Activated CD4-positive, alpha-beta T cell treated with anti-CD3 and anti-CD28 coated beads for 36 hours (primary cell): Measurements from ENCODE around the gene OR5B3. TPM values are rescaled to one million over a fixed set of nuclear protein-coding genes. Genes with fewer than 3 reads are reported as not detected.

ENCODE experiments used
- ATAC-seq: fragments of 200-7000 bp; cut with Tn5 transposase; one replicate; pipeline ENCODE4 v1.10.0; 2021; ENCODE audit warnings: mild to moderate bottlenecking, moderate library complexity
- CTCF ChIA-PET: fragments of 350-600 bp; sonication (Branson Sonifier 250); formaldehyde crosslinking; loops from one replicate; lab custom pipeline; 2021; ENCODE audit warnings: antibody characterized with exemption; lab: Charles Lee
- POLR2A ChIA-PET: fragments of 350-600 bp; sonication (Branson Sonifier 250); formaldehyde crosslinking; loops from one replicate; lab custom pipeline; 2021; ENCODE audit warnings: antibody characterized with exemption, inconsistent platforms; lab: Charles Lee
- DNase-seq: peaks from one replicate; pipeline ENCODE4 v3.0.0-alpha.2; 2020
- H3K27ac Mint-ChIP-seq: one replicate; pipeline ENCODE4 v1.8.0; 2021; ENCODE audit warnings: mixed read lengths
- H3K27me3 Mint-ChIP-seq: one replicate; pipeline ENCODE4 v1.8.0; 2021; ENCODE audit warnings: mixed read lengths
- H3K36me3 Mint-ChIP-seq: one replicate; pipeline ENCODE4 v1.8.0; 2021; ENCODE audit warnings: low read depth, mixed read lengths
- H3K4me1 Mint-ChIP-seq: one replicate; pipeline ENCODE4 v1.8.0; 2021; ENCODE audit warnings: mixed read lengths
- H3K4me3 Mint-ChIP-seq: one replicate; pipeline ENCODE4 v1.8.0; 2021; ENCODE audit warnings: mild to moderate bottlenecking, moderate library complexity, mixed read lengths
- H3K9me3 Mint-ChIP-seq: one replicate; pipeline ENCODE4 v1.8.0; 2021; ENCODE audit warnings: low read depth, mixed read lengths
- intact Hi-C, 2 experiments: fragments of 100-400 bp; cut with DNase I in 1 of 2; cut with micrococcal nuclease in 1 of 2; formaldehyde crosslinking; loops; one replicate each; pipeline versions ENCODE4 v1.14.2 to v1.15.1; 2022 to 2024; cut with DNase I, micrococcal nuclease
- total RNA-seq, 2 experiments: library from RNA; stranded (reverse); gene quantifications; one replicate each; pipeline ENCODE4 v1.2.3, GENCODE V29; 2021

Gene OR5B3
- total RNA-seq, 2 experiments from 2014 or later: not detected

GRCh38 chr11:58394195-58394594 lies 12.5 kb downstream of the OR5B3 start:
- Mint-ChIP-seq H3K4me1 (peaks cover 11% of the 10 kb centered on the region), H3K4me3 (no peak overlapping the region), H3K27me3 (peaks cover 4% of the 10 kb centered on the region), H3K27ac (no peak overlapping the region), H3K36me3 (peaks cover 4% of the 10 kb centered on the region), H3K9me3 (peaks cover 5% of the 10 kb centered on the region)
- DNase-seq: no peak
- ATAC-seq: no peak
- intact Hi-C loops: loop anchor here in 1 of 2 experiments (5.0 kb wide), 1 partner anchor 113 kb away; the partner anchor contains the start of gene OR5B21
- ChIA-PET CTCF (no interaction called here), POLR2A (no interaction called here)

- Mint-ChIP-seq H3K36me3 (peaks cover 4% of the 10 kb centered on the region), H3K27ac (no peak overlapping the region), H3K4me1 (peaks cover 11% of the 10 kb centered on the region), H3K4me3 (no peak overlapping the region), H3K27me3 (peaks cover 3% of the 10 kb centered on the region), H3K9me3 (peaks cover 5% of the 10 kb centered on the region)
- POLR2A ChIA-PET: no interaction called here
- ATAC-seq (no peak), DNase-seq (no peak)
- CTCF ChIA-PET: no interaction called here
- intact Hi-C loops: loop anchor here in 1 of 2 experiments (2.0 to 5.0 kb wide), 2 partner anchors 115 to 132 kb away; partner anchors contain the start of gene OR5B21
Measured at GRCh38 chr11:58392746-58393145, 13.9 kb downstream of the OR5B3 start.

DNA sequence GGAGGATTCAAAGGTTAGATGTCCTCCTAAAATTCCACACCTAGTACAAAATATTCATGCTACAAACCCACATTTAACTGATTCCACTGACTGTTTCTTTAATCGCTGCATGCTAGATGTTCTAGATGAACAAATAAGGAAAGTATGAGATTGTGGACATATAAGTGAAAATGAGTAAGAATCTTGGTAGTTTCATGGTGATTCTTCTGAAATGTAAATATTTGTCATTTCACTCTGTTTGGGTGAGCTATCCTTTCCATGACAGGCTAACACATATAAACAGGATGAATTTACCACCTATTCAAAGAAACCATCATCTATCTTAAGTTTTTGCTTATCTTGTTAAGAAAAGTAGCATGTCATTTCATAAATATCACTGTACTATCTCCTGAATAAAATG lies 14.8 kb downstream of the OR5B3 start:
- ChIA-PET POLR2A (no interaction called here), CTCF (no interaction called here)
- Mint-ChIP-seq H3K9me3 (peaks cover 5% of the 10 kb centered on the region), H3K27me3 (peaks cover 3% of the 10 kb centered on the region), H3K36me3 (peaks cover 4% of the 10 kb centered on the region), H3K4me1 (peaks cover 11% of the 10 kb centered on the region), H3K27ac (peak overlapping the region; percentile 47), H3K4me3 (no peak overlapping the region)
- ATAC-seq (peak; percentile 68), DNase-seq (no peak)
- intact Hi-C loops: loop anchor here in 1 of 2 experiments (2.0 to 5.0 kb wide), 2 partner anchors 115 to 133 kb away; partner anchors contain the start of gene OR5B21

GRCh38 chr11:58390551-58391063 lies 16.1 kb downstream of the OR5B3 start:
- intact Hi-C loops: loop anchor here in 1 of 2 experiments (5.0 kb wide), 1 partner anchor 117 kb away; the partner anchor contains the start of gene OR5B21
- ATAC-seq: no peak
- H3K4me1 Mint-ChIP-seq: peaks cover 11% of the 10 kb centered on the region

GRCh38 chr11:58358969-58359368 lies 47.7 kb downstream of the OR5B3 start, which contains the start of gene OR5B17:
TSS of gene OR5B17 (minus strand) at chr11:58359069. CDS start at chr11:58359069, 0 bp downstream.
- H3K4me3 Mint-ChIP-seq: no peak within 1 kb of the TSS
- intact Hi-C loops: no loop called here
- H3K4me1 Mint-ChIP-seq: no peaks in the 10 kb centered on the region
- H3K27ac Mint-ChIP-seq: no peak within 1 kb of the TSS
- no peaks in the 10 kb centered on the region for H3K9me3 Mint-ChIP-seq
- peaks cover 15% of the 10 kb centered on the region for H3K27me3 Mint-ChIP-seq
- CTCF ChIA-PET: no interaction called here
- POLR2A ChIA-PET: no interaction called here
- DNase-seq (no peak), ATAC-seq (no peak)
- no peaks in the 10 kb centered on the region for H3K36me3 Mint-ChIP-seq

More at GRCh38 chr11:58390551-58391063, 16.1 kb downstream of the OR5B3 start:
- Mint-ChIP-seq H3K9me3 (peaks cover 4% of the 10 kb centered on the region), H3K27me3 (peaks cover 3% of the 10 kb centered on the region), H3K36me3 (peaks cover 4% of the 10 kb centered on the region), H3K4me3 (no peak overlapping the region), H3K27ac (no peak overlapping the region)
- ChIA-PET POLR2A (no interaction called here), CTCF (no interaction called here)
- DNase-seq: no peak

DNA sequence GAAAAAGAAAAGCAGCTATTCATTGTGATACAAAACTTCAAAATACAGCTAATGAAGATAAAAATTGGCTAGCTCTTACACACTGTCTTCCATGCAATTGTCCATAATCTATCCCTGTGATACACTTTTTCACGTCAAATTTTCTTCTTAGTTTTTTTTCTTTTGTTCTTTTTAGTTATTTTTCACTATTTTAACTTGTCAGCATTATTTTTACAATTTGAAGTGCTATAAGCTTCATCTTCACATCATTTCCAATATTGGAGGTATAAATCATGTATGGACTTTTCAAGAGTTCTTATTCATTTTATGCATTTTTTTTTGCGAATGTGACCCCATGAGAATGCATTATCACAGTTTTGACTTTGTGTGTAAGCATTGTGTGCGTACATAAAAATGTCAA lies 51.9 kb downstream of the OR5B3 start:
- Mint-ChIP-seq H3K27me3 (peaks cover 12% of the 10 kb centered on the region), H3K9me3 (no peaks in the 10 kb centered on the region), H3K27ac (no peak overlapping the region), H3K4me1 (no peaks in the 10 kb centered on the region), H3K36me3 (no peaks in the 10 kb centered on the region), H3K4me3 (no peak overlapping the region)
- ChIA-PET CTCF (no interaction called here), POLR2A (no interaction called here)
- ATAC-seq (no peak), DNase-seq (no peak)
- intact Hi-C loops: no loop called here

Other genes starting within 250 kb of the OR5B3 start
- not detected for gene OR9Q2, start 217.8 kb downstream of the OR5B3 start, total RNA-seq
- not detected for gene OR1S2, start 202.7 kb downstream of the OR5B3 start, total RNA-seq
- gene OR1S1, start 194.2 kb downstream of the OR5B3 start, total RNA-seq: not detected
- not detected for gene OR10Q1, start 178.0 kb downstream of the OR5B3 start, total RNA-seq
- gene OR10W1, start 138.6 kb downstream of the OR5B3 start, total RNA-seq: not detected
- not detected for gene OR5B17, start 47.8 kb downstream of the OR5B3 start, total RNA-seq
- not detected for gene OR5B2, start 21.2 kb upstream of the OR5B3 start, total RNA-seq
- gene OR5B12, start 35.4 kb upstream of the OR5B3 start, total RNA-seq: not detected
- gene OR5B21, start 101.2 kb upstream of the OR5B3 start, total RNA-seq: under 1 TPM in 1 of 2 experiments, not detected in 1; 0.33 TPM
- gene LPXN, start 169.0 kb upstream of the OR5B3 start, total RNA-seq: 100 to 1,000 TPM; 110 to 163 TPM
- 10 to 100 TPM; 35.7 to 44.0 TPM for gene ZFP91, start 172.2 kb upstream of the OR5B3 start, total RNA-seq
- gene CNTF, start 215.8 kb upstream of the OR5B3 start, total RNA-seq: 1 to 10 TPM; 1.6 to 3.4 TPM